ENCODE data around the gene ARL4D.
"Not testable (repeated sequence)": the region's sequence is repeated elsewhere in the genome, so short reads cannot be mapped to it uniquely, and the experiment has no call there.

The ARL4D gene

GRCh38 chr17:43411749-43412148 is 13.0 kb downstream of the ARL4D start:
- Histone ChIP-seq H3K4me1 (ENCODE audit: control insufficient read depth, insufficient read depth, low read length) (peaks cover 29% of the 10 kb centered on the region), H3K4me3 (ENCODE audit: low read depth, low read length) (no peak overlapping the region), H3K9me3 (ENCODE audit: control insufficient read depth, insufficient read depth, low read depth, low read length) (no peaks in the 10 kb centered on the region), H3K9ac (ENCODE audit: low read length) (no peak overlapping the region), H3K27ac (ENCODE audit: low read depth, low read length) (no peak overlapping the region), H3K36me3 (ENCODE audit: control insufficient read depth, insufficient read depth, low read length) (no peaks in the 10 kb centered on the region), H3K27me3 (ENCODE audit: control insufficient read depth, insufficient read depth, low read length) (no peaks in the 10 kb centered on the region)

DNA sequence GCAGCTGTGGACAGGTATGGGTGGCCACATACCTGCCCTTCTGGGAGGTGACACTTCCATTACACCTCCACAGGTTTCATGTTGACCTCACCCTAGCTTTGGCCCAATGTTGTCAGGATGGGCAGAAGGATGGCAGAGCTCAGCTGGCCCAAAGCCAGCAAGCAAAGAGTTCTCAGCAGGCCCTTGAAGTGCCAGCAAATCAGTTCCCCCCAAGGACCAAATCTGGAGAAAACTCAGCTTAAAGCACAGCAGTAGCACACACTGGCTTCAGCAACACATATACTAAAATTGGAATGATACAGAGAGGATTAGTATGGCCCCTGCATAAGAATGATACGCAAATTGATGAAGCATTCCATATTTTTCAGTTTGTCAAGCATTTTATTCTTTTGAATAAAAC is 13.4 kb downstream of the ARL4D start:
- no peaks in the 10 kb centered on the region for H3K27me3 ChIP-seq (ENCODE audit: control insufficient read depth, insufficient read depth, low read length)
- H3K4me3 ChIP-seq (ENCODE audit: low read depth, low read length) = no peak overlapping the region
- H3K9me3 ChIP-seq (ENCODE audit: control insufficient read depth, insufficient read depth, low read depth, low read length) = no peaks in the 10 kb centered on the region
- no peak overlapping the region for H3K9ac ChIP-seq (ENCODE audit: low read length)
- H3K27ac ChIP-seq (ENCODE audit: low read depth, low read length) = no peak overlapping the region
- peaks cover 26% of the 10 kb centered on the region for H3K4me1 ChIP-seq (ENCODE audit: control insufficient read depth, insufficient read depth, low read length)
- H3K36me3 ChIP-seq (ENCODE audit: control insufficient read depth, insufficient read depth, low read length) = no peaks in the 10 kb centered on the region

GRCh38 chr17:43416998-43417890 is 18.5 kb downstream of the ARL4D start:
- H3K36me3 ChIP-seq (ENCODE audit: control insufficient read depth, insufficient read depth, low read length) = no peaks in the 10 kb centered on the region
- no peak overlapping the region for H3K27ac ChIP-seq (ENCODE audit: low read depth, low read length)
- peaks cover 18% of the 10 kb centered on the region for H3K4me1 ChIP-seq (ENCODE audit: control insufficient read depth, insufficient read depth, low read length)
- no peak overlapping the region for H3K4me3 ChIP-seq (ENCODE audit: low read depth, low read length)
- no peaks in the 10 kb centered on the region for H3K27me3 ChIP-seq (ENCODE audit: control insufficient read depth, insufficient read depth, low read length)
- no peaks in the 10 kb centered on the region for H3K9me3 ChIP-seq (ENCODE audit: control insufficient read depth, insufficient read depth, low read depth, low read length)
- H3K9ac ChIP-seq (ENCODE audit: low read length) = no peak overlapping the region

GRCh38 chr17:43418441-43419374 is 19.9 kb downstream of the ARL4D start:
- Histone ChIP-seq H3K36me3 (ENCODE audit: control insufficient read depth, insufficient read depth, low read length) (no peaks in the 10 kb centered on the region), H3K4me1 (ENCODE audit: control insufficient read depth, insufficient read depth, low read length) (peaks cover 13% of the 10 kb centered on the region), H3K9ac (ENCODE audit: low read length) (no peak overlapping the region), H3K27ac (ENCODE audit: low read depth, low read length) (no peak overlapping the region), H3K27me3 (ENCODE audit: control insufficient read depth, insufficient read depth, low read length) (no peaks in the 10 kb centered on the region), H3K9me3 (ENCODE audit: control insufficient read depth, insufficient read depth, low read depth, low read length) (no peaks in the 10 kb centered on the region), H3K4me3 (ENCODE audit: low read depth, low read length) (no peak overlapping the region)

- H3K36me3 ChIP-seq (ENCODE audit: control insufficient read depth, insufficient read depth, low read length); H3K9me3 ChIP-seq (ENCODE audit: control insufficient read depth, insufficient read depth, low read depth, low read length); H3K4me3 ChIP-seq (ENCODE audit: low read depth, low read length); H3K27ac ChIP-seq (ENCODE audit: low read depth, low read length); H3K27me3 ChIP-seq (ENCODE audit: control insufficient read depth, insufficient read depth, low read length); H3K9ac ChIP-seq (ENCODE audit: low read length): not testable (repeated sequence)
- H3K4me1 ChIP-seq (ENCODE audit: control insufficient read depth, insufficient read depth, low read length) = peaks cover 13% of the 10 kb centered on the region
These were observed 20.6 kb downstream of the ARL4D start for GRCh38 chr17:43419375-43419882.

- Histone ChIP-seq H3K9me3 (ENCODE audit: control insufficient read depth, insufficient read depth, low read depth, low read length) (no peaks in the 10 kb centered on the region), H3K9ac (ENCODE audit: low read length) (no peak overlapping the region), H3K36me3 (ENCODE audit: control insufficient read depth, insufficient read depth, low read length) (no peaks in the 10 kb centered on the region), H3K27me3 (ENCODE audit: control insufficient read depth, insufficient read depth, low read length) (no peaks in the 10 kb centered on the region), H3K27ac (ENCODE audit: low read depth, low read length) (no peak overlapping the region), H3K4me1 (ENCODE audit: control insufficient read depth, insufficient read depth, low read length) (peaks cover 5% of the 10 kb centered on the region), H3K4me3 (ENCODE audit: low read depth, low read length) (no peak overlapping the region)
These were observed 25.1 kb downstream of the ARL4D start for GRCh38 chr17:43423777-43424455.

DNA sequence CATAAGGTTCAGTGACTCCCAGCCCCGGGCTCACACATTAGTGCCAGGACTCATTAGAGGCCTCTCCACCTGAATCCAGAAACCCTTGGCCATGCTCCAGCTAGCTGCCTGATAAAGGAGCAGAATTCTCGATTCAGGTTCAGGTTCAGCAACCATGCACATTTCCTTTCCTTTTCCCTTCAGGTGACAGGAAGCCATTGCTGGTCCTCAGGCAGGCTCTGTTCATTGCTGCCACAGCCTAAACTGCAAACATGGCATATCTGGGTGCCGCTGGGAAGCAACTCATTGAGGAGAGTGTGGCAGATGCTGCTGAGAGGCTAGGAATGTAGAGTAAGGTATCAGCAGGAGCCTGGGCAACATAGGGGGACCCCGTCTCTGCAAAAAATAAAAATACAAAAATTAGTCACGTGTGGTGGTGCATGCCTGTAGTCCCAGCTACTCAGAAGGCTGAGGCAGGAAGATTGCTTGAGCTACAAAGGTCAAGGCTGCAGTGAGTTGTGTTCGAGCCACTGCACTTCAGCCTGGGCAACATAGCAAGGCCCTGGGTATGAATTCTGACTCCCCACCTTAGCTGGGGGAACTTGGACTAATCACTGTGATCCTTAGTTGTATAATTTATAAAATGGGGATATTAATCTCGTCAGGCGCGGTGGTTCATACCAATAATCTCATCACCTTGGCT is 28.7 kb downstream of the ARL4D start:
- H3K4me1 ChIP-seq (ENCODE audit: control insufficient read depth, insufficient read depth, low read length) = peaks cover 13% of the 10 kb centered on the region
- no peaks in the 10 kb centered on the region for H3K36me3 ChIP-seq (ENCODE audit: control insufficient read depth, insufficient read depth, low read length)
- no peak overlapping the region for H3K9ac ChIP-seq (ENCODE audit: low read length)
- H3K4me3 ChIP-seq (ENCODE audit: low read depth, low read length) = no peak overlapping the region
- H3K27me3 ChIP-seq (ENCODE audit: control insufficient read depth, insufficient read depth, low read length) = no peaks in the 10 kb centered on the region
- H3K27ac ChIP-seq (ENCODE audit: low read depth, low read length) = no peak overlapping the region
- H3K9me3 ChIP-seq (ENCODE audit: control insufficient read depth, insufficient read depth, low read depth, low read length) = no peaks in the 10 kb centered on the region

- Histone ChIP-seq H3K9me3 (ENCODE audit: control insufficient read depth, insufficient read depth, low read depth, low read length) (no peaks in the 10 kb centered on the region), H3K27me3 (ENCODE audit: control insufficient read depth, insufficient read depth, low read length) (no peaks in the 10 kb centered on the region), H3K27ac (ENCODE audit: low read depth, low read length) (no peak overlapping the region), H3K4me3 (ENCODE audit: low read depth, low read length) (no peak overlapping the region), H3K36me3 (ENCODE audit: control insufficient read depth, insufficient read depth, low read length) (no peaks in the 10 kb centered on the region), H3K9ac (ENCODE audit: low read length) (no peak overlapping the region), H3K4me1 (ENCODE audit: control insufficient read depth, insufficient read depth, low read length) (peaks cover 13% of the 10 kb centered on the region)
These were observed 29.7 kb downstream of the ARL4D start for GRCh38 chr17:43428524-43428923.

DNA sequence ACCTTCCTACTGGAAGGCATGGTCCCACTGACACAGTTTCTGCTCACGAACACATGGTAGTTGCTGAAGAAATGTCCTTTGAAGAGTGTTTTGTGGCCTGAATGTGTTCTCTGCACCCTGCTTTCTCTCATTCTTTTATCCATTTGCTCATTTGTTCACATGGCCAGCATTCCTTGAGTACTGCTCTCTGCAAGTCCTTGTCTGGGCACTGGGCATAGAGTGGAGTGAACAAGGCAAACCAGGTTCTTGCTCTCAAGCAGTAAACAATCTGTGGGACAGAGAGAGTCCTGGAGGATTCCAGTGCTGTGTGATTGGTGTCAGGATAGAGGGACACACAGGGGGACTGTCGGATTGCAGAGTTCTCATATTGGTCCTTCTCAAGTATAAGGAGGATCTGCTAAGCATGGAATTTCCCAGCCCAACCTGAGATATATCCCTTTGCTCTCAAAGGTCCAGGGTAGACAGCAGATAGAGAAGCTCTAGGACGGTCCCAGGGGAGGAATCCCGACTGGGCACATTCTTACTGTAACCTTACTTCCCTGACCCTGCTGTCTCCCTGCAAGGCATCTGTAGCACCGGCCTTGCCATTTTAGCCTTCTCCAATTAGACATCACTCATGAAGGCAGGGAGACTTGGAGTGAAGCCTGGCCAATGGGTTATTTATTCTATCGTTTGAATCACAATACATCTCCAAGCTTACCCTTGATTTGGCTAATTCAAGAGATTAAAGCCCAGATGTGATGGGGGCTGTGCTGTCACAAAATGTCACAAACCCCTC is 32.3 kb downstream of the ARL4D start:
- H3K9me3 ChIP-seq (ENCODE audit: control insufficient read depth, insufficient read depth, low read depth, low read length) = no peaks in the 10 kb centered on the region
- no peak overlapping the region for H3K9ac ChIP-seq (ENCODE audit: low read length)
- H3K36me3 ChIP-seq (ENCODE audit: control insufficient read depth, insufficient read depth, low read length) = no peaks in the 10 kb centered on the region
- H3K27me3 ChIP-seq (ENCODE audit: control insufficient read depth, insufficient read depth, low read length) = no peaks in the 10 kb centered on the region
- H3K4me3 ChIP-seq (ENCODE audit: low read depth, low read length) = no peak overlapping the region
- peaks cover 17% of the 10 kb centered on the region for H3K4me1 ChIP-seq (ENCODE audit: control insufficient read depth, insufficient read depth, low read length)
- H3K27ac ChIP-seq (ENCODE audit: low read depth, low read length) = no peak overlapping the region
